Panc1 (cell line): ENCODE results near the gene PLCG2. TPM values are rescaled to one million over a fixed set of nuclear protein-coding genes. Genes with fewer than 3 reads are reported as not detected.

Source experiments
- ATAC-seq: fragments of 200-7000 bp; cut with Tn5 transposase; 2 replicates; pipeline ENCODE4 v1.9.1; 2020; ENCODE audit warnings: mild to moderate bottlenecking, moderate library complexity
- BruUV-seq: library from RNA; stranded (reverse); fragments of 400-500 nt; replicated peaks from 2 replicates; lab custom pipeline; 2021; lab: Mats Ljungman, UMichigan
- CTCF ChIA-PET: fragments of 300-600 bp; sonication (Branson Sonifier 250); formaldehyde crosslinking; loops from one replicate; lab custom pipeline; 2022; ENCODE audit warnings: antibody characterized with exemption; lab: Charles Lee
- POLR2A ChIA-PET: fragments of 300-600 bp; sonication (Branson Sonifier 250); formaldehyde crosslinking; loops from one replicate; lab custom pipeline; 2022; ENCODE audit warnings: antibody characterized with exemption; lab: Charles Lee
- DNase-seq: peaks from one replicate; pipeline ENCODE4 v3.0.0-alpha.2; 2010; ENCODE audit warnings: low read depth, low spot score
- H3K27ac ChIP-seq: 2 replicates; pipeline ENCODE4 v1.5.1; 2011; ENCODE audit warnings: mild to moderate bottlenecking, low read length, inconsistent platforms
- H3K27me3 ChIP-seq: fragments of 200-500 bp; sonication (Bioruptor generic); 2 replicates; pipeline ENCODE4 v1.6.0; 2014; ENCODE audit warnings: low read length, inconsistent platforms; ENCODE audit not compliant: control insufficient read depth, insufficient read depth
- H3K36me3 ChIP-seq: fragments of 200-500 bp; sonication (Bioruptor generic); 2 replicates; pipeline ENCODE4 v1.5.1; 2014; ENCODE audit warnings: inconsistent platforms, mild to moderate bottlenecking, low read length, moderate library complexity; ENCODE audit not compliant: control insufficient read depth, insufficient read depth
- H3K4me1 ChIP-seq: 2 replicates; pipeline ENCODE4 v1.5.1; 2011; ENCODE audit warnings: inconsistent platforms, mild to moderate bottlenecking, low read length, moderate library complexity; ENCODE audit not compliant: control insufficient read depth, insufficient read depth
- H3K4me3 ChIP-seq, 2 experiments: 2 replicates each; pipeline ENCODE4 v1.5.1; 2011 to 2012; ENCODE audit warnings: low read depth in 2 of 2, low read length in 2 of 2, mild to moderate bottlenecking in 2 of 2, inconsistent platforms in 1 of 2, moderate library complexity in 1 of 2
- H3K9me3 ChIP-seq: fragments of 200-500 bp; sonication (Bioruptor generic); 2 replicates; pipeline ENCODE4 v1.5.1; 2014; ENCODE audit warnings: low read depth, mild to moderate bottlenecking, inconsistent platforms, low read length, moderate library complexity; ENCODE audit not compliant: control insufficient read depth, insufficient read depth
- POLR2AphosphoS5 ChIP-seq: IDR thresholded peaks from 2 replicates; pipeline ENCODE4 v1.6.1; 2012; ENCODE audit warnings: mild to moderate bottlenecking, low read depth, low read length, moderate library complexity
- REST ChIP-seq, 2 experiments: IDR thresholded peaks; 2 replicates each; pipeline ENCODE4 v1.6.1; 2011 to 2012; ENCODE audit warnings: low read depth in 2 of 2, control low read depth in 1 of 2, low read length in 1 of 2, mild to moderate bottlenecking in 1 of 2, moderate library complexity in 1 of 2; ENCODE audit not compliant: insufficient read depth in 1 of 2
- SIN3A ChIP-seq: IDR thresholded peaks from 2 replicates; pipeline ENCODE4 v1.6.1; 2012; ENCODE audit warnings: low read depth, mild to moderate bottlenecking, low read length, moderate library complexity, borderline replicate concordance; ENCODE audit not compliant: insufficient read depth
- TCF7L2 ChIP-seq: IDR thresholded peaks from 2 replicates; pipeline ENCODE4 v1.6.1; 2011; ENCODE audit warnings: mild to moderate bottlenecking, low read depth, low read length, inconsistent platforms
- in situ Hi-C: cut with HindIII; loops from 2 replicates; pipeline ENCODE4 v1.10.0; 2016; ENCODE audit warnings: low sequenced_read_pairs, low pct_unique_long_range_greater_than_20kb
- intact Hi-C: fragments of 100-400 bp; cut with micrococcal nuclease; formaldehyde crosslinking; loops from one replicate; pipeline ENCODE4 v1.10.0; 2022; ENCODE audit not compliant: unreplicated experiment
- total RNA-seq: library from RNA; stranded (reverse); gene quantifications from one replicate; pipeline ENCODE4 v1.2.1, GENCODE V29; 2021; ENCODE audit not compliant: unreplicated experiment
- TF ChIP-seq, protein P1 (sequence below): fragments of 450-650 bp; IDR thresholded peaks from 2 replicates; pipeline ENCODE4 v1.5.1; 2017; ENCODE audit warnings: mild to moderate bottlenecking

The PLCG2 gene
- total RNA-seq, 1 experiment from 2014 or later = 10.8 TPM

GRCh38 chr16:81784072-81784795, 5.1 kb downstream of the PLCG2 start:
- no peaks in the 10 kb centered on the region for H3K36me3 ChIP-seq
- CTCF ChIA-PET = no interaction called here
- in situ Hi-C loops = no loop called here
- 0 out of 2 replicates have a peak, but pooled peaks have one; percentile 38 for ATAC-seq
- no peaks in the 10 kb centered on the region for H3K9me3 ChIP-seq
- intact Hi-C loops = loop anchor here (10.0 kb wide), 1 partner anchor 91 kb away; no protein-coding TSS in a partner anchor
- no TSS peak for BruUV-seq
- DNase-seq = no peak
- TF ChIP-seq SIN3A = no peak
- TF ChIP-seq REST (IDR thresholded peaks at IDR 0.05; ENCODE audit: insufficient read depth in 1 of 2, low read depth in 2 of 2, low read length in 1 of 2) = no peak
- TF ChIP-seq TCF7L2 = no peak
- no peaks in the 10 kb centered on the region; the same call in 1 of the 2 replicates for H3K4me1 ChIP-seq
- POLR2A ChIA-PET = no interaction called here
- no peak overlapping the region for H3K27ac ChIP-seq
- H3K27me3 ChIP-seq = no peaks in the 10 kb centered on the region
- no peak overlapping the region for H3K4me3 ChIP-seq

DNA sequence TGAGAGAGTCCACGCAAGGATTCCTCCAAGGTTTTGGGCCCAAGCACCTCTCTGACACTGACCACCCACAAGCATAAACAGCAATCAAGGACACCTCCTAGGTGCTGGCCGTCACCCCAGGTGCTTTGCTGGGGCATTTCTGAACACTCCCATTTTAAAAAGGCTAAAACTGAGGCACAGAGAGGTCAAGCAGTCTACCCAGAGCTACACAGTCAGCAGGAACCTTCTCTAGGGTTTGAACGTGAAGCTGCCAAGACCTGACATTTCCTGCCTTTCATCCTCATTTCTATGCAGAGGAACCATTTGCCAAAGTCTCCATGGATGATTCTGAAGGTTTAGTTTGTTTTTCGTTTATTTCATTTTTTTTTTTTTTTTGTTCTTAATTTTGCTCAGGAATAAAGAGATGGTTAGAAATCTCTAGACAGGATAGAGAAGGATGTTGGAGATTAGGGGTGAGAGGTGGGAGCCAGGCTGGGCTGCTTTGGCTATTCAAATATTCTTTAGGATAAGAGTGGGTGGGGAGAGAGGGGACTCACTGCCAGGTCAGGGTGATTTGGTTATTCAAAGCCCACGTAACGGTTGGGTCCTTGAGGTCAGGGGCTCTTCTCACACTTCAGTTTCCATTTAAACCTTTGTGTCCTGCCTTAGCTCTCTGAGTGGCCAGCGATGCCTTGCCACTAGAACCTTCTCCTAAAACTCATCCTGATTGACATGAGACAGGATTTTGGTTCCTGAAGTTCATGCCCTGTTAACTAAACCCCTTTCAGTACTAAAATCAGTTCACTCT, 6.2 kb downstream of the PLCG2 start:
- DNase-seq (no peak), ATAC-seq (no peak)
- ChIA-PET POLR2A (no interaction called here), CTCF (no interaction called here)
- intact Hi-C loops = loop anchor here (10.0 kb wide), 1 partner anchor 89 kb away; no protein-coding TSS in a partner anchor
- Histone ChIP-seq H3K4me1 (no peaks in the 10 kb centered on the region; the same call in 1 of the 2 replicates), H3K27me3 (no peaks in the 10 kb centered on the region), H3K36me3 (no peaks in the 10 kb centered on the region; the same call in 1 of the 2 replicates), H3K4me3 (no peak overlapping the region), H3K27ac (no peak overlapping the region), H3K9me3 (no peaks in the 10 kb centered on the region)
- in situ Hi-C loops = no loop called here
- no TSS peak for BruUV-seq
- no peak for TF ChIP-seq SIN3A
- TF ChIP-seq POLR2AphosphoS5 = no peak
- TF ChIP-seq, protein P1, sequence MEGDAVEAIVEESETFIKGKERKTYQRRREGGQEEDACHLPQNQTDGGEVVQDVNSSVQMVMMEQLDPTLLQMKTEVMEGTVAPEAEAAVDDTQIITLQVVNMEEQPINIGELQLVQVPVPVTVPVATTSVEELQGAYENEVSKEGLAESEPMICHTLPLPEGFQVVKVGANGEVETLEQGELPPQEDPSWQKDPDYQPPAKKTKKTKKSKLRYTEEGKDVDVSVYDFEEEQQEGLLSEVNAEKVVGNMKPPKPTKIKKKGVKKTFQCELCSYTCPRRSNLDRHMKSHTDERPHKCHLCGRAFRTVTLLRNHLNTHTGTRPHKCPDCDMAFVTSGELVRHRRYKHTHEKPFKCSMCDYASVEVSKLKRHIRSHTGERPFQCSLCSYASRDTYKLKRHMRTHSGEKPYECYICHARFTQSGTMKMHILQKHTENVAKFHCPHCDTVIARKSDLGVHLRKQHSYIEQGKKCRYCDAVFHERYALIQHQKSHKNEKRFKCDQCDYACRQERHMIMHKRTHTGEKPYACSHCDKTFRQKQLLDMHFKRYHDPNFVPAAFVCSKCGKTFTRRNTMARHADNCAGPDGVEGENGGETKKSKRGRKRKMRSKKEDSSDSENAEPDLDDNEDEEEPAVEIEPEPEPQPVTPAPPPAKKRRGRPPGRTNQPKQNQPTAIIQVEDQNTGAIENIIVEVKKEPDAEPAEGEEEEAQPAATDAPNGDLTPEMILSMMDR = no peak
- TF ChIP-seq REST (IDR thresholded peaks at IDR 0.05; ENCODE audit: insufficient read depth in 1 of 2, low read depth in 2 of 2, low read length in 1 of 2) = no peak
- TF ChIP-seq TCF7L2 = no peak
